Neural cell (in vitro differentiated cells): ENCODE data around the gene EXOC6B.

Source experiments
- EP300 ChIP-seq: fragments of 450-650 bp; conservative IDR thresholded peaks from 2 replicates; pipeline ENCODE4 v1.6.1; 2014; ENCODE audit warnings: antibody characterized with exemption, mild to moderate bottlenecking, moderate library complexity; ENCODE audit not compliant: poor library complexity, severe bottlenecking
- EZH2 ChIP-seq: fragments of 200-600, 300-800 bp; shearing (Covaris generic), sonication (generic); IDR thresholded peaks from 2 replicates; pipeline ENCODE4 v1.6.1; 2014; ENCODE audit warnings: antibody characterized with exemption, low read length, borderline replicate concordance, mild to moderate bottlenecking; ENCODE audit not compliant: insufficient read depth, poor library complexity, severe bottlenecking
- POLR2AphosphoS5 ChIP-seq: IDR thresholded peaks from 2 replicates; pipeline ENCODE4 v1.6.1; 2012
- RAD21 ChIP-seq: fragments of 450-650 bp; conservative IDR thresholded peaks from 2 replicates; pipeline ENCODE4 v1.6.1; 2014; ENCODE audit warnings: antibody characterized with exemption, mild to moderate bottlenecking, moderate library complexity
- TF ChIP-seq, protein P1 (sequence below): IDR thresholded peaks from 2 replicates; pipeline ENCODE4 v1.6.1; 2012; ENCODE audit warnings: borderline replicate concordance
- TF ChIP-seq, protein P2 (sequence below): fragments of 450-650 bp; IDR thresholded peaks from 2 replicates; pipeline ENCODE4 v1.5.1; 2014; ENCODE audit warnings: antibody characterized with exemption, mild to moderate bottlenecking, moderate library complexity; ENCODE audit not compliant: poor library complexity, severe bottlenecking

DNA sequence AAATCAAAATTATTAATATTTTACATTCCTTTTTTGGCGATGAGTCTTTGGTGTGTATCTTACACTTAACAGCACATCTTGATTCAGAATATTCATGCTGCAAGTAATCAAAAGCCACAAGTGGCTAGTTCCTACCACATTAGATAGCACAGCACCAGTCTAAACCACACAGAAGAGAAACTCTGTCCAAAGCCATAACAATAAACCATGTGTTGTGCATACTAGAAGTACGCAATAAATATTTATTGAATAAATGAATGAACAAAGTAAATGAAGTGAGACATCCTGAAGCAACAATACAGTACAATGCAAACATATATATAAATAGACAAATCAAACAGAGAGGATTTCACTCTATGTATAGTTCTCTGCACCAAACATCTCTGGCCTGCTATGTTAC is 287.3 kb downstream of the EXOC6B start:
- TF ChIP-seq, protein P1, sequence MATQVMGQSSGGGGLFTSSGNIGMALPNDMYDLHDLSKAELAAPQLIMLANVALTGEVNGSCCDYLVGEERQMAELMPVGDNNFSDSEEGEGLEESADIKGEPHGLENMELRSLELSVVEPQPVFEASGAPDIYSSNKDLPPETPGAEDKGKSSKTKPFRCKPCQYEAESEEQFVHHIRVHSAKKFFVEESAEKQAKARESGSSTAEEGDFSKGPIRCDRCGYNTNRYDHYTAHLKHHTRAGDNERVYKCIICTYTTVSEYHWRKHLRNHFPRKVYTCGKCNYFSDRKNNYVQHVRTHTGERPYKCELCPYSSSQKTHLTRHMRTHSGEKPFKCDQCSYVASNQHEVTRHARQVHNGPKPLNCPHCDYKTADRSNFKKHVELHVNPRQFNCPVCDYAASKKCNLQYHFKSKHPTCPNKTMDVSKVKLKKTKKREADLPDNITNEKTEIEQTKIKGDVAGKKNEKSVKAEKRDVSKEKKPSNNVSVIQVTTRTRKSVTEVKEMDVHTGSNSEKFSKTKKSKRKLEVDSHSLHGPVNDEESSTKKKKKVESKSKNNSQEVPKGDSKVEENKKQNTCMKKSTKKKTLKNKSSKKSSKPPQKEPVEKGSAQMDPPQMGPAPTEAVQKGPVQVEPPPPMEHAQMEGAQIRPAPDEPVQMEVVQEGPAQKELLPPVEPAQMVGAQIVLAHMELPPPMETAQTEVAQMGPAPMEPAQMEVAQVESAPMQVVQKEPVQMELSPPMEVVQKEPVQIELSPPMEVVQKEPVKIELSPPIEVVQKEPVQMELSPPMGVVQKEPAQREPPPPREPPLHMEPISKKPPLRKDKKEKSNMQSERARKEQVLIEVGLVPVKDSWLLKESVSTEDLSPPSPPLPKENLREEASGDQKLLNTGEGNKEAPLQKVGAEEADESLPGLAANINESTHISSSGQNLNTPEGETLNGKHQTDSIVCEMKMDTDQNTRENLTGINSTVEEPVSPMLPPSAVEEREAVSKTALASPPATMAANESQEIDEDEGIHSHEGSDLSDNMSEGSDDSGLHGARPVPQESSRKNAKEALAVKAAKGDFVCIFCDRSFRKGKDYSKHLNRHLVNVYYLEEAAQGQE = no peak
- TF ChIP-seq EZH2 (no peak), EP300 (no peak), POLR2AphosphoS5 (no peak), RAD21 (no peak)
- TF ChIP-seq, protein P2, sequence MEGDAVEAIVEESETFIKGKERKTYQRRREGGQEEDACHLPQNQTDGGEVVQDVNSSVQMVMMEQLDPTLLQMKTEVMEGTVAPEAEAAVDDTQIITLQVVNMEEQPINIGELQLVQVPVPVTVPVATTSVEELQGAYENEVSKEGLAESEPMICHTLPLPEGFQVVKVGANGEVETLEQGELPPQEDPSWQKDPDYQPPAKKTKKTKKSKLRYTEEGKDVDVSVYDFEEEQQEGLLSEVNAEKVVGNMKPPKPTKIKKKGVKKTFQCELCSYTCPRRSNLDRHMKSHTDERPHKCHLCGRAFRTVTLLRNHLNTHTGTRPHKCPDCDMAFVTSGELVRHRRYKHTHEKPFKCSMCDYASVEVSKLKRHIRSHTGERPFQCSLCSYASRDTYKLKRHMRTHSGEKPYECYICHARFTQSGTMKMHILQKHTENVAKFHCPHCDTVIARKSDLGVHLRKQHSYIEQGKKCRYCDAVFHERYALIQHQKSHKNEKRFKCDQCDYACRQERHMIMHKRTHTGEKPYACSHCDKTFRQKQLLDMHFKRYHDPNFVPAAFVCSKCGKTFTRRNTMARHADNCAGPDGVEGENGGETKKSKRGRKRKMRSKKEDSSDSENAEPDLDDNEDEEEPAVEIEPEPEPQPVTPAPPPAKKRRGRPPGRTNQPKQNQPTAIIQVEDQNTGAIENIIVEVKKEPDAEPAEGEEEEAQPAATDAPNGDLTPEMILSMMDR = no peak
